Stimulated activated effector memory CD8-positive, alpha-beta T cell treated with anti-CD3 and anti-CD28 coated beads, Interleukin-12 subunit alpha, Interleukin-12 subunit beta, amount 100 ng/mL, for 72 hours (primary cell): ENCODE measurements around the gene CDKAL1.
"Not testable (repeated sequence)": the region's sequence is repeated elsewhere in the genome, so short reads cannot be mapped to it uniquely, and the experiment has no call there.

Source experiments
- ATAC-seq: fragments of 150-1000 bp; cut with Tn5 transposase; 2 replicates; pipeline ENCODE4 v1.10.0; 2021
- DNase-seq, 2 donors: peaks; one replicate each; pipeline ENCODE4 v3.0.0; 2021 to 2022; ENCODE audit warnings: low spot score in 2 of 2
- H3K27ac Mint-ChIP-seq: one replicate; pipeline ENCODE4 v1.8.0; 2022; ENCODE audit warnings: mild to moderate bottlenecking, mixed read lengths
- H3K36me3 Mint-ChIP-seq: one replicate; pipeline ENCODE4 v1.8.0; 2022; ENCODE audit warnings: mild to moderate bottlenecking, mixed read lengths
- H3K4me1 Mint-ChIP-seq: one replicate; pipeline ENCODE4 v1.8.0; 2022; ENCODE audit warnings: mixed read lengths
- H3K4me3 Mint-ChIP-seq: one replicate; pipeline ENCODE4 v1.8.0; 2022; ENCODE audit warnings: mild to moderate bottlenecking, mixed read lengths
- H3K9me3 Mint-ChIP-seq: one replicate; pipeline ENCODE4 v1.8.0; 2022; ENCODE audit warnings: mixed read lengths

The CDKAL1 gene

DNA sequence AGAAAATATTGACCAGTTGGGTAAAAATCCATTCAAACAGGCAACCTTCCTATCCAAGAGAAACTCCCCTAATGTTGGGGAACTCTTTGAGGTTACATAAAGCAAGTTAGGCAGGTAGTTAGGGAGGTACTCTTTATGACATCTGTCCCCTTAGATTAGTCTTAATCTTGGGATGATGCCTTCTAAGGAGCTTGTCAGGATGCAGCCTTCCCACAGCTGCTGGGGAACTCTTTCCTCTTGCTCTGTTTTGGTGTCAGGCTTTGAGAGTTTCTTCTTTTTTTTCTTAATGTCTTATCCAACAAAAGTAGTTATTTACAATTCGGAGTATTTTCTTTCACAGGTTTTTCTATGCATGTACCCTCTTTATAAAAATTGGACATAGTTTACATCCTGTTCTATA, 194.8 kb downstream of the CDKAL1 start:
- peaks cover 23% of the 10 kb centered on the region for H3K4me1 Mint-ChIP-seq
- DNase-seq (no peak), ATAC-seq (no peak)
- no peaks in the 10 kb centered on the region for H3K36me3 Mint-ChIP-seq
- no peak overlapping the region for H3K27ac Mint-ChIP-seq
- H3K4me3 Mint-ChIP-seq, result no peak overlapping the region
- H3K9me3 Mint-ChIP-seq, result no peaks in the 10 kb centered on the region

- H3K36me3 Mint-ChIP-seq, H3K27ac Mint-ChIP-seq: not testable (repeated sequence)
These were observed 198.1 kb downstream of the CDKAL1 start for GRCh38 chr6:20732362-20732761.

GRCh38 chr6:20732896-20733295, 198.6 kb downstream of the CDKAL1 start:
- H3K36me3 Mint-ChIP-seq, result no peaks in the 10 kb centered on the region
- DNase-seq (no peak), ATAC-seq (no peak)
- H3K4me3 Mint-ChIP-seq, result no peak overlapping the region
- peaks cover 29% of the 10 kb centered on the region for H3K4me1 Mint-ChIP-seq
- no peak overlapping the region for H3K27ac Mint-ChIP-seq
- H3K9me3 Mint-ChIP-seq, result no peaks in the 10 kb centered on the region

More at GRCh38 chr6:20732362-20732761, 198.1 kb downstream of the CDKAL1 start:
- DNase-seq, H3K4me3 Mint-ChIP-seq, ATAC-seq, H3K9me3 Mint-ChIP-seq: not testable (repeated sequence)
- H3K4me1 Mint-ChIP-seq, result peaks cover 29% of the 10 kb centered on the region

DNA sequence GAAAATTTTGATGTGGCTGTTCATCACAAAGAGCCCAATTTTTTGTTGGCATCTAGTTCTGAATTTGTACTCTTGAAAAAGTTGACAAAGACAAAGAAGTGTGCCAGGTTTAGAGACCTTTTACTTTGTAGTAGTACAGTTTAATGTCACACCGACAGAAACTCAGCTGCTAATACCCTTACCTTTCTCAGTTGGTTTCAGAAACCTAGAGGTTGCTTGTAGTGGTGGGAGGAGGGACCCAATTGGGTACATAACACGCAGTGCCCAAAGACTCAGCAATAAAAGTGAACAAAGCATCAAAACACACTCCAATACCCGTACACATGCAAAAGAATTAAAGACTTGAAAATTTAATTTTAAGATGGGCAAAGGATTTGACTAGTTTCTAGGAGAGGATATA, 203.7 kb downstream of the CDKAL1 start:
- H3K4me3 Mint-ChIP-seq, result no peak overlapping the region
- peaks cover 12% of the 10 kb centered on the region for H3K36me3 Mint-ChIP-seq
- no peak overlapping the region for H3K27ac Mint-ChIP-seq
- DNase-seq, result no peak
- H3K9me3 Mint-ChIP-seq, result no peaks in the 10 kb centered on the region
- ATAC-seq, result no peak
- peaks cover 10% of the 10 kb centered on the region for H3K4me1 Mint-ChIP-seq

DNA sequence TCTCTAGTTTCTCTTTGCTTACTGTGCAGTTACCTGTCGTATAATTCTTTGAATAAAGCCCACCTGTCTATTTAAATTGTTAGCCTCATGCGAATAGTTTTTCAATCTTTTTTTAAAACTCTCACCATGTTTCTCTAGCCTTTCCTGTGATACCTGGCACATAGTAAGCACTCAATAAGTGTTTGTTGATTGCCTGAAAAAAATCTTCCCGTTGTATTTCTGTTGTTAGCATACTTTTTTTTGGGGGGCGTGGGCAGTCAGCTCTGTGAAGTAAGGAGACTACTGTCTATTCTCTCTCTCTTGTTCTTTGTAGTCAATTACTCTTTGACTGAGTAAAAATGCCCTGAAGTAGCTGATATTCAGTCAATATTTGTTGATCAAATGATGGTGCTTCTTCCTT, 205.8 kb downstream of the CDKAL1 start:
- Mint-ChIP-seq H3K4me3 (no peak overlapping the region), H3K27ac (no peak overlapping the region), H3K36me3 (peaks cover 12% of the 10 kb centered on the region), H3K9me3 (no peaks in the 10 kb centered on the region), H3K4me1 (peaks cover 6% of the 10 kb centered on the region)
- DNase-seq, result no peak
- ATAC-seq, result no peak

DNA sequence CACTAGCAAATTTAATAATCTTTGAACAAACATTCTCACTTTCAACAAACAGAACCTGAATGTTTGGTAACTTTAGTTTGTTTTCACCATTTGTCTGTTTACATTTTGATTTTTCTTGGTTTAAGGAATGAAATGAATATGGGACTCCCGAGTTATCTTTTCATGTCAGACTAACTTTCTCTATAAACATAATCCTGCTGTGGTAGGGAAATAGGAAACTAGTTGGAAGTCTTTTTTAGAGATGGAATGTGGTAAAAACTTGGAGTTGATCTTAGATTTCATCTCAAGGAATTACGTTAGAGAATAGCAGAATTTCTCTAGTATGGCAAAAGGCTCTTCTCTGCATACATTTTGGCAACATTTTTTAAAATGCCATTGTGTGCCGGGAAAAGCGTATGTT, 206.5 kb downstream of the CDKAL1 start:
- Mint-ChIP-seq H3K9me3 (no peaks in the 10 kb centered on the region), H3K36me3 (peaks cover 12% of the 10 kb centered on the region), H3K4me3 (no peak overlapping the region), H3K27ac (no peak overlapping the region), H3K4me1 (peaks cover 6% of the 10 kb centered on the region)
- DNase-seq, result no peak
- no peak for ATAC-seq

GRCh38 chr6:20741490-20741889, 207.2 kb downstream of the CDKAL1 start:
- Mint-ChIP-seq H3K36me3 (peaks cover 12% of the 10 kb centered on the region), H3K4me3 (no peak overlapping the region), H3K27ac (no peak overlapping the region), H3K9me3 (no peaks in the 10 kb centered on the region), H3K4me1 (peaks cover 13% of the 10 kb centered on the region)
- no peak for ATAC-seq
- DNase-seq, result no peak

GRCh38 chr6:20744911-20745557, 210.8 kb downstream of the CDKAL1 start:
- Mint-ChIP-seq H3K4me3 (no peak overlapping the region), H3K27ac (no peak overlapping the region), H3K9me3 (no peaks in the 10 kb centered on the region), H3K4me1 (peaks cover 15% of the 10 kb centered on the region), H3K36me3 (peaks cover 12% of the 10 kb centered on the region)
- ATAC-seq (no peak), DNase-seq (no peak)

DNA sequence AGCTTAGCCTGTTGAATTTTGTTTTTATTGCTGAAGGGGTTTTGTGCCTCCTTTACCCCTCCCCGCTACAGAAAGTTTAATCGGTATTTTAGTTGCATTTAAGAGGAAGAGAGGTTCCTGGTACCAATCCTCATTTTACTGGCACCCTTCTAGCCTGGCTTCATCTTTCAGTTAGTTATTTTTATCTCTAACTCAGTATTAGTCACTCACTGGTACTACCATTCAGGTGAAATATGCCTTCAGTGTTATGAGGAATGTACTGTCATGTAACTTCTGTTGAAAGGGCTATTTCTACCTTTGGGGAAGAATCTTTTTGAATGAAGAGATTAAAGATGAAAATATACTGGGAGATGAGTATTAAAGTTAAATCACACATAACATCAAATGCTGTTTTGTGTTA, 211.8 kb downstream of the CDKAL1 start:
- Mint-ChIP-seq H3K36me3 (peaks cover 6% of the 10 kb centered on the region), H3K4me1 (peaks cover 15% of the 10 kb centered on the region), H3K27ac (no peak overlapping the region), H3K9me3 (no peaks in the 10 kb centered on the region), H3K4me3 (no peak overlapping the region)
- no peak for DNase-seq
- ATAC-seq, result no peak

- H3K36me3 Mint-ChIP-seq, result no peaks in the 10 kb centered on the region
- peaks cover 15% of the 10 kb centered on the region for H3K4me1 Mint-ChIP-seq
- no peak overlapping the region for H3K27ac Mint-ChIP-seq
- DNase-seq, result no peak
- no peak overlapping the region for H3K4me3 Mint-ChIP-seq
- H3K9me3 Mint-ChIP-seq, result no peaks in the 10 kb centered on the region
- ATAC-seq, result no peak
These were observed 212.7 kb downstream of the CDKAL1 start for GRCh38 chr6:20746805-20747558.

- Mint-ChIP-seq H3K27ac (no peak overlapping the region), H3K36me3 (no peaks in the 10 kb centered on the region), H3K4me3 (no peak overlapping the region), H3K4me1 (peaks cover 15% of the 10 kb centered on the region), H3K9me3 (no peaks in the 10 kb centered on the region)
- no peak for DNase-seq
- ATAC-seq, result no peak
These were observed 213.7 kb downstream of the CDKAL1 start for GRCh38 chr6:20747991-20748390.

DNA sequence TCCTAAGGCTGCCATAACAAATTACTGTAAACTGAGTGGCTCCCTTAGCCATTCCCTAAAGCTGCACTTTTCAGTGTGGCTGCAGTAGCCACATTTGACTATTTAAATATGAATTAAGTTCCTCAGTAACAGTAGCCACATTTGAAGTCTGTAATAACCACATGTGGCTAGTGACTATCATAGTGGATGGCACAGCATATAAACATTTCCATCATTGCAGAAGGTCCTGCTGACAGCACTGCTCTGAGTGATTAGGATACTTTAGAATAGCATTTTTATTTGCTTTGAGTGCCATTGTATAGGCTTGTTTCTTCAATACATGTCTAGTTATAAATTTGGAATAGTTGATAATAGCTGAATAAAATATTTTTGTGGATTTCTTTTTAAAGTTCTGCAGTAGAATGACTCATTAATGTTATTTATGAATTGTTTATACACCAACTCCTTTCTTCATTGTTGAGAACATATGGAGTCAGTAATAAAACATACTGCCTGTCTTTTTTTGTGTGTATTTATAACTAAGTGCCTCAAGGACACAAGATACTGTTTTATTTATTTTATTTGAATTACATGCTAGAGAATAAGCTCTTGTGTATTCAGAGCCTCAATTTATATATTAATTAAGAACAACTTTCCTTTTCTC, 217.2 kb downstream of the CDKAL1 start:
- ATAC-seq, result peak; percentile 46

GRCh38 chr6:20755631-20756030, 221.4 kb downstream of the CDKAL1 start:
- DNase-seq (no peak), ATAC-seq (no peak)
- peaks cover 6% of the 10 kb centered on the region for H3K36me3 Mint-ChIP-seq
- peaks cover 10% of the 10 kb centered on the region for H3K9me3 Mint-ChIP-seq
- H3K4me1 Mint-ChIP-seq, result peaks cover 7% of the 10 kb centered on the region
- H3K4me3 Mint-ChIP-seq, result no peak overlapping the region
- H3K27ac Mint-ChIP-seq, result no peak overlapping the region

More for the DNA sequence above, 217.2 kb downstream of the CDKAL1 start:
- H3K4me3 Mint-ChIP-seq, result no peak overlapping the region
- no peak for DNase-seq
- peaks cover 10% of the 10 kb centered on the region for H3K9me3 Mint-ChIP-seq
- no peaks in the 10 kb centered on the region for H3K36me3 Mint-ChIP-seq
- no peak overlapping the region for H3K27ac Mint-ChIP-seq
- peaks cover 16% of the 10 kb centered on the region for H3K4me1 Mint-ChIP-seq

DNA sequence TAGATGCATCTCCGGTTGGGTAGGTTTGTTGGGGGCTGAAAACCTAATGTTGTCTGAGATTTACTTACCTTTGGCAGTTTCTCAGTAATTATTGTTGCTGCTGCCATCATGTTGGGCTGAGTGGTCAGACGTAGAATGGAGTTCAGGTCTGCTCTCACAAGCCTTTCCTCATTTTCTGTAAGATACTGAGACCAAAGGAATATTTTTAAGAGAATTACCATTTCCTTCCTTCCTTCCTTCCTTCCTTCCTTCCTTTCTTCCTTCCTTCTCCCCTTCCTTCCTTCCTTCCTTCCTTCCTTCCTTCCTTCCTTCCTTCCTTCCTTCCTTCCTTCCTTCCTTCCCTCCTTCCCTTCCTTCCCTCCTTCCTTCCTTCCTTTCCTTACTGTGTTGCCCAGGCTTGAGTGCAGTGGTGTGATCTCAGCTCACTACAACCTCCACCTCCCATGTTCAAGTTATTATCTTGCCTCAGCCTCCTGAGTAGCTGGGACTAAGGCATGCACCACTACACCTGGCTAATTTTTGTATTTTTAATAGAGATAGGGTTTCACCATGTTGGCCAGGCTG, 222.4 kb downstream of the CDKAL1 start:
- H3K4me3 Mint-ChIP-seq, H3K4me1 Mint-ChIP-seq, H3K9me3 Mint-ChIP-seq, DNase-seq, ATAC-seq, H3K27ac Mint-ChIP-seq, H3K36me3 Mint-ChIP-seq: not testable (repeated sequence)

DNA sequence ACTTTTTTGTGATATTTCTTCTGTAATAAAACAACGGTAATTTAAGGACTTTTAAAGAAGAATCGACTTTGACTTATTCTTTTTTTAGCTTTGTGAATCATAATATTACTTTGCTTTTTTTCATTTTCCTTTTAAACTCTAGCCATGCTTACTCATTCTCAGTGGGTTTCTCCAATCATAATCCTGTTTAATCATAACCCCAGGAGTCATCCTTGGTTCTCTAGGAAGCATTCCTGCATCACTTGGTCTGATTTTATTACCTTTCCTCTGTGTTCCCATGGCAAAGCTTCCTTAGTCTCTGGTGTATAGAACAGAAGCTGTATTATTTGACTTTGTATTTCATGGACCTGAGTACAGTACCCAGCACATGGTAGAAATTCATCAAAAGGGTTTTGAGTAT, 223.5 kb downstream of the CDKAL1 start:
- ATAC-seq (no peak), DNase-seq (no peak)
- H3K4me1 Mint-ChIP-seq, result peaks cover 7% of the 10 kb centered on the region
- H3K36me3 Mint-ChIP-seq, result peaks cover 6% of the 10 kb centered on the region
- no peak overlapping the region for H3K4me3 Mint-ChIP-seq
- peaks cover 10% of the 10 kb centered on the region for H3K9me3 Mint-ChIP-seq
- H3K27ac Mint-ChIP-seq, result no peak overlapping the region
